ENCODE measurements around the gene CCDC194.

The CCDC194 gene

GRCh38 chr19:17393914-17394313 lies at the start of gene CCDC194:
Gene CCDC194, minus strand, starts transcription at chr19:17394196. Its CDS starts 38 bp downstream, at chr19:17394158.
- in situ Hi-C loops (cut with HindIII; ENCODE audit: low sequenced_read_pairs): no loop called here

GRCh38 chr19:17441241-17442021 lies 47.4 kb upstream of the CCDC194 start:
- in situ Hi-C loops (cut with HindIII; ENCODE audit: low sequenced_read_pairs): no loop called here

- in situ Hi-C loops (cut with HindIII; ENCODE audit: low sequenced_read_pairs): no loop called here
Measured at GRCh38 chr19:17436874-17437267, 42.9 kb upstream of the CCDC194 start.

GRCh38 chr19:17436094-17436873 lies 42.3 kb upstream of the CCDC194 start:
- in situ Hi-C loops (cut with HindIII; ENCODE audit: low sequenced_read_pairs): no loop called here

GRCh38 chr19:17435218-17435617 lies 41.2 kb upstream of the CCDC194 start:
- in situ Hi-C loops (cut with HindIII; ENCODE audit: low sequenced_read_pairs): no loop called here

GRCh38 chr19:17431417-17431816 lies 37.4 kb upstream of the CCDC194 start:
- in situ Hi-C loops (cut with HindIII; ENCODE audit: low sequenced_read_pairs): no loop called here

GRCh38 chr19:17429641-17430113 lies 35.7 kb upstream of the CCDC194 start:
- in situ Hi-C loops (cut with HindIII; ENCODE audit: low sequenced_read_pairs): no loop called here

GRCh38 chr19:17424743-17425365 lies 30.9 kb upstream of the CCDC194 start:
- in situ Hi-C loops (cut with HindIII; ENCODE audit: low sequenced_read_pairs): no loop called here

GRCh38 chr19:17423429-17424208 lies 29.6 kb upstream of the CCDC194 start:
- in situ Hi-C loops (cut with HindIII; ENCODE audit: low sequenced_read_pairs): no loop called here

- in situ Hi-C loops (cut with HindIII; ENCODE audit: low sequenced_read_pairs): no loop called here
Measured at GRCh38 chr19:17421942-17422341, 27.9 kb upstream of the CCDC194 start.

GRCh38 chr19:17420475-17420924 lies 26.5 kb upstream of the CCDC194 start:
- in situ Hi-C loops (cut with HindIII; ENCODE audit: low sequenced_read_pairs): no loop called here

GRCh38 chr19:17419621-17420474 lies 25.9 kb upstream of the CCDC194 start, which contains the start of gene MVB12A:
Gene MVB12A, plus strand, starts transcription at chr19:17420047. Its CDS starts 89 bp downstream, at chr19:17420136.
- in situ Hi-C loops (cut with HindIII; ENCODE audit: low sequenced_read_pairs): no loop called here

- in situ Hi-C loops (cut with HindIII; ENCODE audit: low sequenced_read_pairs): no loop called here
Measured at GRCh38 chr19:17419154-17419620, 25.2 kb upstream of the CCDC194 start.

GRCh38 chr19:17418710-17419109 lies 24.7 kb upstream of the CCDC194 start:
- in situ Hi-C loops (cut with HindIII; ENCODE audit: low sequenced_read_pairs): no loop called here

- in situ Hi-C loops (cut with HindIII; ENCODE audit: low sequenced_read_pairs): no loop called here
Measured at GRCh38 chr19:17415121-17415520, 21.1 kb upstream of the CCDC194 start.

GRCh38 chr19:17414097-17414496 lies 20.1 kb upstream of the CCDC194 start:
- in situ Hi-C loops (cut with HindIII; ENCODE audit: low sequenced_read_pairs): no loop called here

GRCh38 chr19:17411801-17412200 lies 17.8 kb upstream of the CCDC194 start:
- in situ Hi-C loops (cut with HindIII; ENCODE audit: low sequenced_read_pairs): no loop called here

- in situ Hi-C loops (cut with HindIII; ENCODE audit: low sequenced_read_pairs): no loop called here
Measured at GRCh38 chr19:17409990-17410389, 16.0 kb upstream of the CCDC194 start.

- in situ Hi-C loops (cut with HindIII; ENCODE audit: low sequenced_read_pairs): no loop called here
Measured at GRCh38 chr19:17406887-17407196, 12.8 kb upstream of the CCDC194 start.
